ENCODE data around the gene MYO18A. TPM values are rescaled to one million over a fixed set of nuclear protein-coding genes. Genes with fewer than 3 reads are reported as not detected.

MYO18A gene
- polyA plus RNA-seq, 1 donor (not counting 4 experiments of a cell fraction or from before 2014, with no cell fraction given), result 20.0 TPM

GRCh38 chr17:29140051-29140621 is 40.1 kb downstream of the MYO18A start:
- Histone ChIP-seq H3K9me1 (ENCODE audit: control insufficient read depth, extremely low read depth, insufficient read depth, low read length) (peaks cover 13% of the 10 kb centered on the region), H2AFZ (ENCODE audit: control insufficient read depth, low read length) (no peak overlapping the region), H3K79me2 (ENCODE audit: control insufficient read depth, insufficient read depth, low read length) (peaks cover 84% of the 10 kb centered on the region), H3K27me3 (ENCODE audit: control insufficient read depth, extremely low read depth, insufficient read depth, low read length) (no peaks in the 10 kb centered on the region), H4K20me1 (ENCODE audit: control insufficient read depth, extremely low read depth, insufficient read depth, low read length) (peaks cover 16% of the 10 kb centered on the region), H3K4me3 (ENCODE audit: control insufficient read depth in 2 of 3, extremely low read depth in 1 of 3, insufficient read depth in 2 of 3, low read depth in 1 of 3, low read length in 3 of 3) (peak overlapping the region in 2 of 3 experiments; percentile 27 to 38), H3K9me3 (ENCODE audit: control insufficient read depth, low read depth, low read length) (no peaks in the 10 kb centered on the region), H3K4me1 (ENCODE audit: control insufficient read depth, extremely low read depth, insufficient read depth, low read length) (peaks cover 53% of the 10 kb centered on the region), H3K36me3 (ENCODE audit: control insufficient read depth in 2 of 2, extremely low read depth in 1 of 2, insufficient read depth in 2 of 2, low read length in 2 of 2) (peaks cover 13 to 29% of the 10 kb centered on the region in 2 experiments), H3K9ac (ENCODE audit: control insufficient read depth, extremely low read depth, insufficient read depth, low read length) (peak overlapping the region; percentile 44), H3K27ac (ENCODE audit: control insufficient read depth, insufficient read depth, low read length) (peak overlapping the region; percentile 63), H3K4me2 (ENCODE audit: control insufficient read depth, extremely low read depth, insufficient read depth, low read depth, low read length) (peak overlapping the region; percentile 70)
- no peak for DNase-seq (ENCODE audit: low read depth, low spot score)
- no peak for FAIRE-seq
- dilution Hi-C loops (cut with MboI; ENCODE audit: extremely low pct_ligation_motif_present, low sequenced_read_pairs), result no loop called here
- no peak for TF ChIP-seq CTCF (optimal IDR thresholded peaks at IDR 0.05 in 1 of 3, IDR thresholded peaks at IDR 0.05 in 1 of 3, conservative IDR thresholded peaks at IDR 0.05 in 1 of 3; ENCODE audit: extremely low read depth in 1 of 3, insufficient read depth in 2 of 3, low read length in 3 of 3)
- TF ChIP-seq EZH2 (IDR thresholded peaks at IDR 0.05; ENCODE audit: low read length), result no peak

GRCh38 chr17:29138971-29139691 is 41.1 kb downstream of the MYO18A start:
- H3K9me1 ChIP-seq (ENCODE audit: control insufficient read depth, extremely low read depth, insufficient read depth, low read length), result peaks cover 13% of the 10 kb centered on the region
- H3K36me3 ChIP-seq (ENCODE audit: control insufficient read depth in 2 of 2, extremely low read depth in 1 of 2, insufficient read depth in 2 of 2, low read length in 2 of 2), result peaks cover 11 to 22% of the 10 kb centered on the region in 2 experiments
- H3K4me2 ChIP-seq (ENCODE audit: control insufficient read depth, extremely low read depth, insufficient read depth, low read depth, low read length), result peak overlapping the region; percentile 70
- FAIRE-seq, result no peak
- TF ChIP-seq EZH2 (IDR thresholded peaks at IDR 0.05; ENCODE audit: low read length), result no peak
- TF ChIP-seq CTCF (optimal IDR thresholded peaks at IDR 0.05 in 1 of 3, IDR thresholded peaks at IDR 0.05 in 1 of 3, conservative IDR thresholded peaks at IDR 0.05 in 1 of 3; ENCODE audit: extremely low read depth in 1 of 3, insufficient read depth in 2 of 3, low read length in 3 of 3), result no peak
- no peak for DNase-seq (ENCODE audit: low read depth, low spot score)
- no peak overlapping the region for H2AFZ ChIP-seq (ENCODE audit: control insufficient read depth, low read length)
- H3K79me2 ChIP-seq (ENCODE audit: control insufficient read depth, insufficient read depth, low read length), result peaks cover 80% of the 10 kb centered on the region
- no peak overlapping the region for H3K4me3 ChIP-seq (ENCODE audit: control insufficient read depth in 2 of 3, extremely low read depth in 1 of 3, insufficient read depth in 2 of 3, low read depth in 1 of 3, low read length in 3 of 3)
- peaks cover 16% of the 10 kb centered on the region for H4K20me1 ChIP-seq (ENCODE audit: control insufficient read depth, extremely low read depth, insufficient read depth, low read length)
- no peaks in the 10 kb centered on the region for H3K9me3 ChIP-seq (ENCODE audit: control insufficient read depth, low read depth, low read length)
- H3K27ac ChIP-seq (ENCODE audit: control insufficient read depth, insufficient read depth, low read length), result peak overlapping the region; percentile 27
- peak overlapping the region; percentile 44 for H3K9ac ChIP-seq (ENCODE audit: control insufficient read depth, extremely low read depth, insufficient read depth, low read length)
- dilution Hi-C loops (cut with MboI; ENCODE audit: extremely low pct_ligation_motif_present, low sequenced_read_pairs), result no loop called here
- H3K27me3 ChIP-seq (ENCODE audit: control insufficient read depth, extremely low read depth, insufficient read depth, low read length), result no peaks in the 10 kb centered on the region
- H3K4me1 ChIP-seq (ENCODE audit: control insufficient read depth, extremely low read depth, insufficient read depth, low read length), result peaks cover 53% of the 10 kb centered on the region

All from keratinocyte (primary cell).